Stimulated activated naive CD8-positive, alpha-beta T cell treated with anti-CD3 and anti-CD28 coated beads, Interleukin-15, Interleukin-2, amounts not matched to agents 100 ng/mL and 50 ng/mL, for 24 hours (primary cell): ENCODE results near the gene KIF3C.
"Not testable (repeated sequence)": the region's sequence is repeated elsewhere in the genome, so short reads cannot be mapped to it uniquely, and the experiment has no call there.

Source experiments
- H3K27ac Mint-ChIP-seq: one replicate; pipeline ENCODE4 v1.8.0; 2021; ENCODE audit warnings: mild to moderate bottlenecking, mixed read lengths
- H3K27me3 Mint-ChIP-seq: one replicate; pipeline ENCODE4 v1.8.0; 2021; ENCODE audit warnings: mixed read lengths
- H3K36me3 Mint-ChIP-seq: one replicate; pipeline ENCODE4 v1.8.0; 2021; ENCODE audit warnings: low read depth, mixed read lengths
- H3K4me1 Mint-ChIP-seq: one replicate; pipeline ENCODE4 v1.8.0; 2021; ENCODE audit warnings: low read depth, mixed read lengths
- H3K4me3 Mint-ChIP-seq: one replicate; pipeline ENCODE4 v1.8.0; 2021; ENCODE audit warnings: mild to moderate bottlenecking, mixed read lengths
- H3K9me3 Mint-ChIP-seq: one replicate; pipeline ENCODE4 v1.8.0; 2021; ENCODE audit warnings: mixed read lengths

Gene KIF3C

DNA sequence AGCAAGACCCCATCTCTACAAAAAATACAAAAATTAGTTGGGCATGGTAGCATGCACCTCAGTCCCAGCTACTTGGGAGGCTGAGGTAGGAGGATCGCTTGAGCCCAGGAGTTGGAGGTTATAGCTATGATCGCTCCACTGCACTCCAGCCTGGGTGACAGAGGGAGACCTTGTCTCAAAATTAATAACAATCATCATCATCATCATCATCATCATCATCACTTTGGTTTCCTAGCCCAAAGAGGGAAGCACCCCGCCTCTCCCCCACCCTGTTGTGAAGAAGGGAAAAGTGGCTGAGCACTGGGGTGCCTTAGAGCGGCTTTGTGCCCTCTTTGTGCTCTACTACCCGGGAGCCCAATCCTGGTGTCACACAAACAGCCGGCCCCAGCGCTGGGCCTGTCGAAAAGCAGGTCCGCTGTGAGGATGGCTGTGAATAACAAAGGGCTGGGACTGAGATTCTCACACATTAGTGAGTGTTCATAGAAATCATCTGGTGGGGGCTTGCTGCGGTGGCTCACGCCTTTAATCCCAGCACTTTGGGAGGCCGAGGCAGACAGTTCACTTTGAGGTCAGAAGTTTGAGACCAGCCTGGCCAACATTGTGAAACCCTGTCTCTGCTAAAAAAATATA lies 61.4 kb downstream of the KIF3C start:
- Mint-ChIP-seq H3K4me3 (no peak overlapping the region), H3K27me3 (no peaks in the 10 kb centered on the region), H3K4me1 (peaks cover 10% of the 10 kb centered on the region), H3K9me3 (no peaks in the 10 kb centered on the region), H3K27ac (no peak overlapping the region), H3K36me3 (no peaks in the 10 kb centered on the region)

DNA sequence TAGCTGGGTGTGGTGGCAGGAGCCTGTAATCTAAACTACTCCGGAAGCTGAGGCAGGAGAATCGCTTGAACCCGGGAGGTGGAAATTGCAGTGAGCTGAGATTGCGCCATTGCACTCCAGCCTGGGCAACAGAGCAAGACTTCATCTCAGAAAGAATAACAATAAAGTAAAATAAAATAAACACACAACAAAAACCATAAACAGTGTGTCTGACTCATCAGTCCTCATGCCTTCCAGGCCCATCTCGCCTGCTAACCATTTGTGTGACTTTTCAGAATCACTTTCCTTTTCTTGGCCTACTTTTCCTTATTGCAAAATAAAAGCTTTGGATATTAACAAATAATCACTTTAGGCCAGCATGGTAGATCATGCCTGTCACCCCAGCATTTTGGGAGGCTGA lies 62.0 kb downstream of the KIF3C start:
- Mint-ChIP-seq H3K36me3 (no peaks in the 10 kb centered on the region), H3K9me3 (no peaks in the 10 kb centered on the region), H3K27me3 (no peaks in the 10 kb centered on the region), H3K27ac (no peak overlapping the region), H3K4me3 (no peak overlapping the region), H3K4me1 (peaks cover 10% of the 10 kb centered on the region)

DNA sequence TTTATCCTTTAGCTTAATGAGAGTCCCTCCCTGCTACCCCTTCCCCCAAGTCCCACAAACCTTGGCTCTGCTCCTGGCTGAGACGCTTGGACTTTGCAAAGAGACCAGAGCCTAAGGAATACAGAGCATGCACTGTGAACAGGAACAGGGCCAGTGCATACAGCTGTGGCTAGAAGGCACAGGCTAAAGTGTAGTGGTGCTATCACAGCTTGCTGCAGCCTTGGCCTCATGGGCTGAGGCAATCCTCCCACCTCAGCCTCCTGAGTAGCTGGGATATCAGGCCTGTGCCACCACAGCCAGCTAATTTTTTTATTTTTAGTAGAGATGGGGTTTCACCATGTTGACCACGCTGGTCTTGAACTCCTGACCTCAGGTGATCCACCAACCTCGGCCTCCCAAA lies 64.5 kb downstream of the KIF3C start:
- H3K9me3 Mint-ChIP-seq = no peaks in the 10 kb centered on the region
- no peaks in the 10 kb centered on the region for H3K36me3 Mint-ChIP-seq
- no peak overlapping the region for H3K4me3 Mint-ChIP-seq
- no peaks in the 10 kb centered on the region for H3K27me3 Mint-ChIP-seq
- H3K4me1 Mint-ChIP-seq = peaks cover 10% of the 10 kb centered on the region
- no peak overlapping the region for H3K27ac Mint-ChIP-seq

DNA sequence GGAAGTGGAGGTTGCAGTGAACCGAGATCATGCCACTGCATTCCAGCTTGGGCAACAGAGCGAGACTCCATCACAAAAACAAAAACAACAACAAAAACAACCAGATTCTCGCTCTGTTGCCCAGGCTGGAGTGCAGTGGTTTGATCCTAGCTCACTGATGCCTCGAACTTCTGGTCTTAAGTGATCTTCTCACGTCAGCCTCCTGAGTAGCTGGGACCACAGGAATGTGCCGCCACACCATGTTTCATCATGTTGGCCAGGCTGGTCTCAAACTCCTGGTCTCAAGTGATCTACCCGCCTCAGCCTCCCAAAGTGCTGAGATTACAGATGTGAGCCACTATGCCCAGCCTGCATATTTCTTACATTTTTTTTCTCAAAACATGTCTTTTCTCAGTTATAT lies 64.9 kb downstream of the KIF3C start:
- not testable (repeated sequence) for H3K36me3 Mint-ChIP-seq, H3K27ac Mint-ChIP-seq, H3K9me3 Mint-ChIP-seq, H3K4me3 Mint-ChIP-seq, H3K27me3 Mint-ChIP-seq, H3K4me1 Mint-ChIP-seq

DNA sequence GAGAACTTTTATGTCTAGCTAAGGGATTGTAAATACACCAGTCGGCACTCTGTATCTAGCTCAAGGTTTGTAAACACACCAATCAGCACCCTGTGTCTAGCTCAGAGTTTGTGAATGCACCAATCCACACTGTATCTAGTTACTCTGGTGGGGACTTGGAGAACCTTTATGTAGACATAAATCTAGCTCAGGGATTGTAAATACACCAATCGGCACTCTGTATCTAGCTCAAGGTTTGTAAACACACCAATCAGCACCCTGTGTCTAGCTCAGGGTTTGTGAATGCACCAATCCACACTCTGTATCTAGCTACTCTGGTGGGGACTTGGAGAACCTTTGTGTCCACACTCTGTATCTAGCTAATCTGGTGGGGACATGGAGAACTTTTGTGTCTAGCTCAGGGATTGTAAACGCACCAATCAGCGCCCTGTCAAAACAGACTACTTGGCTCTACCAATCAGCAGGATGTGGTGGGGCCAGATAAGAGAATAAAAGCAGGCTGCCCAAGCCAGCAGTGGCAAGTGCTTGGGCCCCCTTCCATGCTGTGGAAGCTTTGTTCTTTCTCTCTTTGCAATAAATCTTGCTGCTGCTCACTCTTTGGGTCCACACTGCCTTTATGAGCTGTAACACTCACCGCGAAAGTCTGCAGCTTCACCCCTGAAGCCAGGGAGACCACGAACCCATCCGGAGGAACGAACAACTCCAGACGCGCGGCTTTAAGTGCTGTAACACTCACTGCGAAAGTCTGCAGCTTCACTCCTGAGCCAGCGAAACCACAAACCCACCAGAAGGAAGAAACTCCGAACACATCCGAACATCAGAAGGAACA lies 66.1 kb downstream of the KIF3C start:
- peak overlapping the region; percentile 84 for H3K4me3 Mint-ChIP-seq
- not testable (repeated sequence) for H3K36me3 Mint-ChIP-seq, H3K27me3 Mint-ChIP-seq, H3K4me1 Mint-ChIP-seq, H3K9me3 Mint-ChIP-seq
- H3K27ac Mint-ChIP-seq = peak overlapping the region; percentile 79

GRCh38 chr2:25915411-25915810 lies 66.9 kb downstream of the KIF3C start:
- H3K9me3 Mint-ChIP-seq, H3K4me1 Mint-ChIP-seq, H3K27me3 Mint-ChIP-seq, H3K4me3 Mint-ChIP-seq, H3K36me3 Mint-ChIP-seq, H3K27ac Mint-ChIP-seq: not testable (repeated sequence)

- not testable (repeated sequence) for H3K27me3 Mint-ChIP-seq, H3K4me3 Mint-ChIP-seq, H3K4me1 Mint-ChIP-seq, H3K27ac Mint-ChIP-seq, H3K9me3 Mint-ChIP-seq, H3K36me3 Mint-ChIP-seq
Observed at GRCh38 chr2:25913696-25913973, 68.7 kb downstream of the KIF3C start.

GRCh38 chr2:25912851-25913695 lies 69.2 kb downstream of the KIF3C start:
- no peaks in the 10 kb centered on the region for H3K36me3 Mint-ChIP-seq
- no peaks in the 10 kb centered on the region for H3K27me3 Mint-ChIP-seq
- no peak overlapping the region for H3K27ac Mint-ChIP-seq
- H3K4me1 Mint-ChIP-seq = peaks cover 10% of the 10 kb centered on the region
- H3K9me3 Mint-ChIP-seq = no peaks in the 10 kb centered on the region
- no peak overlapping the region for H3K4me3 Mint-ChIP-seq

DNA sequence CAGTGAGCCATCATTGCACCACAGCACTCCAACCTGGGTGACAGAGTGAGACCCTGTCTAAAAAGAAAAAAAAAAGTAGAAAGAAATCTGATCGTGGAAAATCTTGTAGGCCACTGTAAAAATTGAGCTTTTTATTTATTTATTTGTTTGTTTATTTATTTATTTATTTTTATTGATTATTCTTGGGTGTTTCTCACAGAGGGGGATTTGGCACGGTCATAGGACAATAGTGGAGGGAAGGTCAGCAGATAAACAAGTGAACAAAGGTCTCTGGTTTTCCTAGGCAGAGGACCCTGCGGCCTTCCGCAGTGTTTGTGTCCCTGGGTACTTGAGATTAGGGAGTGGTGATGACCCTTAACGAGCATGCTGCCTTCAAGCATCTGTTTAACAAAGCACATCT lies 72.7 kb downstream of the KIF3C start:
- not testable (repeated sequence) for H3K9me3 Mint-ChIP-seq, H3K4me3 Mint-ChIP-seq, H3K36me3 Mint-ChIP-seq, H3K27me3 Mint-ChIP-seq, H3K4me1 Mint-ChIP-seq, H3K27ac Mint-ChIP-seq

DNA sequence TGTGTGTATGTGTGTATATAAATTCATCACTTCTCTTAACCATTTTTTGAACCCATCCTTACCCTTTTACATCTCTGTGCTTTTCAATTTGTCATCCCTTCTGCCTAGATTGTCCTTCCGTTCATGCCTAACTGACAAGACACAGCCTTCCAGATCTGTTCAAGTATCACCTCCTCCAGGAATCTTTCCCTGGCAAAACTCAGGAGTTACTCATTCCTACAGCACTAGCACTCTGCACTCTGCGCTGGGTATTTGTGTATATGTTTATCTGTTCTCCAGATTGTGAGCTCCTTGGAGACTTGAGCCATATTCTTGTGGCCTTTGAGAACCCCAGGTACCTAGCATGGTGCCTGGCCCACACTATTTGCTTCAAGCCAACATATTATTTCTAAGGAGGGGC lies 77.2 kb downstream of the KIF3C start:
- Mint-ChIP-seq H3K36me3 (no peaks in the 10 kb centered on the region), H3K9me3 (no peaks in the 10 kb centered on the region), H3K27me3 (no peaks in the 10 kb centered on the region), H3K4me1 (no peaks in the 10 kb centered on the region), H3K27ac (no peak overlapping the region), H3K4me3 (no peak overlapping the region)

- no peaks in the 10 kb centered on the region for H3K4me1 Mint-ChIP-seq
- no peaks in the 10 kb centered on the region for H3K27me3 Mint-ChIP-seq
- H3K4me3 Mint-ChIP-seq = no peak overlapping the region
- no peaks in the 10 kb centered on the region for H3K36me3 Mint-ChIP-seq
- H3K27ac Mint-ChIP-seq = no peak overlapping the region
- no peaks in the 10 kb centered on the region for H3K9me3 Mint-ChIP-seq
Observed at GRCh38 chr2:25903216-25903776, 79.0 kb downstream of the KIF3C start.

GRCh38 chr2:25899404-25899970 lies 82.8 kb downstream of the KIF3C start:
- no peaks in the 10 kb centered on the region for H3K36me3 Mint-ChIP-seq
- H3K27ac Mint-ChIP-seq = no peak overlapping the region
- H3K4me3 Mint-ChIP-seq = no peak overlapping the region
- H3K4me1 Mint-ChIP-seq = no peaks in the 10 kb centered on the region
- no peaks in the 10 kb centered on the region for H3K27me3 Mint-ChIP-seq
- H3K9me3 Mint-ChIP-seq = no peaks in the 10 kb centered on the region

GRCh38 chr2:25897506-25897905 lies 84.8 kb downstream of the KIF3C start:
- H3K36me3 Mint-ChIP-seq = no peaks in the 10 kb centered on the region
- H3K4me3 Mint-ChIP-seq = no peak overlapping the region
- H3K27ac Mint-ChIP-seq = no peak overlapping the region
- no peaks in the 10 kb centered on the region for H3K27me3 Mint-ChIP-seq
- no peaks in the 10 kb centered on the region for H3K9me3 Mint-ChIP-seq
- H3K4me1 Mint-ChIP-seq = no peaks in the 10 kb centered on the region

- not testable (repeated sequence) for H3K36me3 Mint-ChIP-seq, H3K9me3 Mint-ChIP-seq, H3K27me3 Mint-ChIP-seq, H3K4me3 Mint-ChIP-seq, H3K4me1 Mint-ChIP-seq, H3K27ac Mint-ChIP-seq
Observed at GRCh38 chr2:25896308-25896707, 86.0 kb downstream of the KIF3C start.

GRCh38 chr2:25895610-25896009 lies 86.7 kb downstream of the KIF3C start:
- H3K4me1 Mint-ChIP-seq = no peaks in the 10 kb centered on the region
- H3K36me3 Mint-ChIP-seq = no peaks in the 10 kb centered on the region
- no peak overlapping the region for H3K4me3 Mint-ChIP-seq
- H3K9me3 Mint-ChIP-seq = no peaks in the 10 kb centered on the region
- no peaks in the 10 kb centered on the region for H3K27me3 Mint-ChIP-seq
- no peak overlapping the region for H3K27ac Mint-ChIP-seq
